Measurements from ENCODE around the gene DLGAP1.

GRCh38 chr18:4233468-4233867 lies 221.6 kb downstream of the DLGAP1 start:
- no peak for TF ChIP-seq POLR2A (IDR thresholded peaks at IDR 0.05)
- TF ChIP-seq, protein P1, sequence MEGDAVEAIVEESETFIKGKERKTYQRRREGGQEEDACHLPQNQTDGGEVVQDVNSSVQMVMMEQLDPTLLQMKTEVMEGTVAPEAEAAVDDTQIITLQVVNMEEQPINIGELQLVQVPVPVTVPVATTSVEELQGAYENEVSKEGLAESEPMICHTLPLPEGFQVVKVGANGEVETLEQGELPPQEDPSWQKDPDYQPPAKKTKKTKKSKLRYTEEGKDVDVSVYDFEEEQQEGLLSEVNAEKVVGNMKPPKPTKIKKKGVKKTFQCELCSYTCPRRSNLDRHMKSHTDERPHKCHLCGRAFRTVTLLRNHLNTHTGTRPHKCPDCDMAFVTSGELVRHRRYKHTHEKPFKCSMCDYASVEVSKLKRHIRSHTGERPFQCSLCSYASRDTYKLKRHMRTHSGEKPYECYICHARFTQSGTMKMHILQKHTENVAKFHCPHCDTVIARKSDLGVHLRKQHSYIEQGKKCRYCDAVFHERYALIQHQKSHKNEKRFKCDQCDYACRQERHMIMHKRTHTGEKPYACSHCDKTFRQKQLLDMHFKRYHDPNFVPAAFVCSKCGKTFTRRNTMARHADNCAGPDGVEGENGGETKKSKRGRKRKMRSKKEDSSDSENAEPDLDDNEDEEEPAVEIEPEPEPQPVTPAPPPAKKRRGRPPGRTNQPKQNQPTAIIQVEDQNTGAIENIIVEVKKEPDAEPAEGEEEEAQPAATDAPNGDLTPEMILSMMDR (IDR thresholded peaks at IDR 0.05 in 4 of 5, conservative IDR thresholded peaks at IDR 0.05 in 1 of 5), result no peak
